ENCODE measurements around the gene HLA-DQB2.
"Not testable (repeated sequence)": the region's sequence is repeated elsewhere in the genome, so short reads cannot be mapped to it uniquely, and the experiment has no call there.

The HLA-DQB2 gene

DNA sequence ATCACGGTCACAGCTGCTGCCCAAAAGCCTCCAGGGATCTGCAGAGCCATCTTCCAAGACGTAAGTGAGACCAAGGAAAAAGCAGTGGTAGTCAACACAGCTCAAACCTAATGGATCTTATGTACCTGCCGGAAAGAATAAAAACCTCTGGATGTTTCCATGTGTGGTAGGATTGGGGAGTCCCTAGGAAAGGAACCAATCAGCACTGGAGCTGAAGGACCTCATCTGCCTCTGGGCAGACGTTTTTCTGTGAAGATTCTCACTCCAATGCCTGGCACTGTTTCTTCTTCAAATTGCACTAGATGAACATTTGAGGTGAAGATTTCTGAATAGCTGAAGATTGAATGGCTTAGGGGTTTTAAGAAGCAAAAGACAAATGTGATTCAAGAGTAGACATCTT is at the start of gene HLA-DQB2:
HLA-DQB2 (minus strand) TSS at position 112 of the 400 bp plus-strand sequence; CDS start at position 50, 62 bp downstream.
- Histone ChIP-seq H3K27ac (no peak within 1 kb of the TSS), H3K9me3 (no peaks in the 10 kb centered on the region), H3K36me3 (no peaks in the 10 kb centered on the region), H3K4me1 (no peaks in the 10 kb centered on the region), H3K4me3 (no peak within 1 kb of the TSS), H3K27me3 (peaks cover 0 to 25% of the 10 kb centered on the region in 2 donors)
- TF ChIP-seq, protein P1, sequence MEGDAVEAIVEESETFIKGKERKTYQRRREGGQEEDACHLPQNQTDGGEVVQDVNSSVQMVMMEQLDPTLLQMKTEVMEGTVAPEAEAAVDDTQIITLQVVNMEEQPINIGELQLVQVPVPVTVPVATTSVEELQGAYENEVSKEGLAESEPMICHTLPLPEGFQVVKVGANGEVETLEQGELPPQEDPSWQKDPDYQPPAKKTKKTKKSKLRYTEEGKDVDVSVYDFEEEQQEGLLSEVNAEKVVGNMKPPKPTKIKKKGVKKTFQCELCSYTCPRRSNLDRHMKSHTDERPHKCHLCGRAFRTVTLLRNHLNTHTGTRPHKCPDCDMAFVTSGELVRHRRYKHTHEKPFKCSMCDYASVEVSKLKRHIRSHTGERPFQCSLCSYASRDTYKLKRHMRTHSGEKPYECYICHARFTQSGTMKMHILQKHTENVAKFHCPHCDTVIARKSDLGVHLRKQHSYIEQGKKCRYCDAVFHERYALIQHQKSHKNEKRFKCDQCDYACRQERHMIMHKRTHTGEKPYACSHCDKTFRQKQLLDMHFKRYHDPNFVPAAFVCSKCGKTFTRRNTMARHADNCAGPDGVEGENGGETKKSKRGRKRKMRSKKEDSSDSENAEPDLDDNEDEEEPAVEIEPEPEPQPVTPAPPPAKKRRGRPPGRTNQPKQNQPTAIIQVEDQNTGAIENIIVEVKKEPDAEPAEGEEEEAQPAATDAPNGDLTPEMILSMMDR (IDR thresholded peaks at IDR 0.05): no peak
- intact Hi-C loops (cut with DNase I; ENCODE audit: low total_unique reads): loop anchor here (5.0 kb wide), 1 partner anchor 96 kb away; the partner anchor contains the start of gene HLA-DQB1
- DNase-seq: no peak

DNA sequence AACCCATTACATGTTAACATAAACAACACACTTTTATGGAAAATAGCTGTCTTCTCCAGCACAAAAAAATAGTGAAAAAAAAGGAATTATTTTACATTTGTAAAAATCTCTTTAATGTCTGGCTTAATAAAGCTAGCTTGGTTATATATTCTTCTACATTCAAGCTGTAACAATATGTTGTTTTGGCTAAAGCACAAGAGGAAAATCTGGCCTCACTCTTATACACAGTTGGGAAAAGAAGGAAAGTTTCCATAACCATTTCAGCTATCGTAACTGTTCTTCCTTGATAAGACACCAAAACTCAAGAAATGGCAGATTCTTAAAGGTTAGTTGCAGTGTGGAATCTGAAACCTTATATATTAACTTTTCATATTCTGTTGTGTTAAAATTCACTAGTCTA is 45.8 kb upstream of the HLA-DQB2 start:
- Histone ChIP-seq H3K27me3 (peaks cover 0 to 13% of the 10 kb centered on the region in 2 donors), H3K9me3 (no peaks in the 10 kb centered on the region), H3K4me1 (no peaks in the 10 kb centered on the region), H3K27ac (no peak overlapping the region), H3K36me3 (no peaks in the 10 kb centered on the region), H3K4me3 (no peak overlapping the region)
- intact Hi-C loops (cut with DNase I; ENCODE audit: low total_unique reads): no loop called here
- TF ChIP-seq, protein P1 (IDR thresholded peaks at IDR 0.05): no peak
- DNase-seq: no peak

DNA sequence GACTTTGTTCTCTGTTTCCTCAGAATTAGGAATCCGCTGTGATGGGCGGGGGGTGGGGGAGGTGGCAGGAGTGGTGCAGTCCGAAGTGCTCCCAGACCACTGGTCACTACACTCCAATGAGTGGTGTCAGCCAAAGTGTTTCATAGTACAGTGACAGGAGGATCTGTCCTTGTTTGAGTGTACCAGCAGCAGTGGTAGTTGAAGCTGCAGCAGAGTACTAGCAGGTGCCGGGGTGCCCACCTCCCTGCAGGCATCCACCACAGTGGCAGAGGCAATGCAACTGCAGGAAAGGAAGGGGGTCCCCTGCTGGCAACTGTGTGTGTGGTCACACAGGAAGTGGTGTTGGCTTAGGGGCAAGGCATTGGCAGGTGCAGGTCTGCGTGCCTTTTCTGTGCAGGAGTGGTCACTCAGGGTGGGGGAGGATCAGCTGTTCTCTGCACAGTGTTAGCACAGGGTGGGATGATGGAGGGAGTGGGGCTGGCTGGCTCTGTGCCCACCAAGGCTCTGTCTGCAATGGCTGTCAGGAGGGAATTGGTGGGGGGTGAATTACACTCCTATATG is 43.8 kb upstream of the HLA-DQB2 start:
- TF ChIP-seq, protein P1 (IDR thresholded peaks at IDR 0.05): no peak
- Histone ChIP-seq H3K27me3 (peaks cover 0 to 13% of the 10 kb centered on the region in 2 donors), H3K4me1 (no peaks in the 10 kb centered on the region), H3K4me3 (no peak overlapping the region), H3K9me3 (no peaks in the 10 kb centered on the region), H3K36me3 (no peaks in the 10 kb centered on the region), H3K27ac (no peak overlapping the region)
- DNase-seq: no peak
- intact Hi-C loops (cut with DNase I; ENCODE audit: low total_unique reads): no loop called here

DNA sequence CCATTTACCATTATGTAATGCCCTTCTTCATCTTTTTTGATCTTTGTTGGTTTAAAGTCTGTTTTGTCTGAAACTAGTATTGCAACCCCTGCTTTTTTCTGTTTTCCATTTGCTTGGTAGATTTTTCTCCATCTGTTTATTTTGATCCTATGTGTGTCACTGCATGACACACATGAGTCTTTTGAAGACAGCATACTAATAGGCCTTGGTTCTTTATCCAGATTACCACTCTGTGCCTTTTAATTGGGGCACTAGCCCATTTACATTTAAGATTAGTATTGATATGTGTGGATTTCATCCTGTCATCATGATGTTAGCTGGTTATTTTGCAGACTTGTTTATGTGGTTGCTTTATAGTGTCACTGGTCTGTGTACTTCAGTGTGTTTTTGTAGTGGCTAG is 42.1 kb upstream of the HLA-DQB2 start:
- intact Hi-C loops (cut with DNase I; ENCODE audit: low total_unique reads); H3K27ac ChIP-seq; H3K9me3 ChIP-seq; H3K4me1 ChIP-seq; H3K36me3 ChIP-seq; DNase-seq; H3K4me3 ChIP-seq: not testable (repeated sequence)
- peaks cover 0 to 16% of the 10 kb centered on the region in 2 donors for H3K27me3 ChIP-seq

DNA sequence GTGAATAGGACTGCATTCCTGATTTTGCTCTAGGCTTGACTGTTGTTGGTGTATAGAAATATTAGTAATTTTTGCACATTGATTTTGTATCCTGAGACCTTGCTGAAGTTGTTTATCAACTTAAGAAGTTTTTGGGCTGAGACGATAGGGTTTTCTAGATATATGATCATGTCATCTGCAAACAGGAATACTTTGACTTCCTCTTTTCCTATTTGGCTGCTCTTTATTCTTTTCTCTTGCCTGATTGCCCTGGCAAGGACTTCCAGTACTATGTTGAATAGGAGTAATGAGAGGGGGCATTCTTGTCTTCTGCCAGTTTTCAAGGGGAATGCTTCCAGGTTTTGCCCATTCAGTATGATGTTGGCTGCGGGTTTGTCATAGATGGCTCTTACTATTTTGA is 40.1 kb upstream of the HLA-DQB2 start:
- Histone ChIP-seq H3K27me3 (peaks cover 0 to 29% of the 10 kb centered on the region in 2 donors), H3K4me3 (no peak overlapping the region), H3K36me3 (no peaks in the 10 kb centered on the region), H3K4me1 (no peaks in the 10 kb centered on the region), H3K9me3 (peaks cover 0 to 6% (median 0%) of the 10 kb centered on the region in 3 donors), H3K27ac (no peak overlapping the region)
- intact Hi-C loops (cut with DNase I; ENCODE audit: low total_unique reads): no loop called here
- TF ChIP-seq, protein P1 (IDR thresholded peaks at IDR 0.05): no peak
- no peak for DNase-seq

DNA sequence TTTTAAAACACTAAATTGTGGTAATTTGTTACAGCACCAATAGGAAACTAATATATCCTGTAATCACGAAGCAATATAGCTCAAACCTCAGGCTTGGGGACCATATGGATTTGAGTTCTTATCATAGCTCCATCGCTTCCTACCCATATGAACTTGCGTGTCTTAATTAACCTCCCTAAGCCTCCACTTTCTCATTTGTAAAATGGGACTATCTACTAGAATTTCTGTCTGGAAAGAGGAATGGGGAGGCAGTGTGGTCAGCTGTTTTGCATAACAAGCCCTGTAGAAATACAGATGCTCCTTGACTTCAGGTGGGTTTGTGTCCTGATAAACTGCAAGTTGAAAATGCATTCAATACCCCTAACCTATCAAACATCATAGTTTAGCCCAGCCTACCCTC is 36.4 kb upstream of the HLA-DQB2 start:
- peaks cover 0 to 6% (median 0%) of the 10 kb centered on the region in 3 donors for H3K9me3 ChIP-seq
- H3K36me3 ChIP-seq: no peaks in the 10 kb centered on the region
- H3K4me1 ChIP-seq: peaks cover 0 to 3% (median 0%) of the 10 kb centered on the region in 4 donors
- intact Hi-C loops (cut with DNase I; ENCODE audit: low total_unique reads): loop anchor here (5.0 kb wide), 1 partner anchor 392 kb away; the partner anchor contains the start of gene BTNL2
- no peak overlapping the region for H3K27ac ChIP-seq
- no peak overlapping the region for H3K4me3 ChIP-seq
- DNase-seq: no peak
- peaks cover 0 to 49% of the 10 kb centered on the region in 2 donors for H3K27me3 ChIP-seq
- TF ChIP-seq, protein P1 (IDR thresholded peaks at IDR 0.05): no peak
